ENCODE measurements around the gene FAM110D.

FAM110D gene

GRCh38 chr1:26189331-26189730, 30.5 kb downstream of the FAM110D start:
- no peak for DNase-seq (ENCODE audit: low read depth in 2 of 2)

DNA sequence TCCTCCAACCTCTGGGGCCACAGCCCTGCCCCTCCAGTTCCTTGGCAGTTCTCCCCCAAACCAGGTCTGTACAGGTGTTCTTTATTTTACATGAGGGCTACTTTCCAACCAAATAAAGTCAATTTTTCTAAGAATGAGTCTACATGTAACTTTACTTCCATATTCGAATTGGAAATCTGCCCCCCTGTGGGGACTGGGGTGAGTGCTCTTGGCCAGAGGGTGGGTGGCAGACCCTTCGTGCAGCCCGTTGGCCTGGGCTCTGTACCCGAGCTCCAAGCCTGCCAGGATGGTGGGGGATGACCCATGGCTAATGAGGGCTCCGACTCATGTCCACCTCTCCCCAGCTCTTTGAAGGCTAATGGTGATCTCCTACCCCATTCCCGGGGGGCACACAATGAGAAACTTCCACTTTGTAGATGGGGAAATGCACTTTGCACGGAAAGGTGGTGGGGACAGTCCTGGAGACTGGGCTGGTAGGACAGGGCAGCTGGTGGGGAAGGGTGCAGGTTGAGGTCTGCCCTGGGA, 30.9 kb downstream of the FAM110D start:
- DNase-seq (ENCODE audit: low read depth in 2 of 2), result no peak

DNA sequence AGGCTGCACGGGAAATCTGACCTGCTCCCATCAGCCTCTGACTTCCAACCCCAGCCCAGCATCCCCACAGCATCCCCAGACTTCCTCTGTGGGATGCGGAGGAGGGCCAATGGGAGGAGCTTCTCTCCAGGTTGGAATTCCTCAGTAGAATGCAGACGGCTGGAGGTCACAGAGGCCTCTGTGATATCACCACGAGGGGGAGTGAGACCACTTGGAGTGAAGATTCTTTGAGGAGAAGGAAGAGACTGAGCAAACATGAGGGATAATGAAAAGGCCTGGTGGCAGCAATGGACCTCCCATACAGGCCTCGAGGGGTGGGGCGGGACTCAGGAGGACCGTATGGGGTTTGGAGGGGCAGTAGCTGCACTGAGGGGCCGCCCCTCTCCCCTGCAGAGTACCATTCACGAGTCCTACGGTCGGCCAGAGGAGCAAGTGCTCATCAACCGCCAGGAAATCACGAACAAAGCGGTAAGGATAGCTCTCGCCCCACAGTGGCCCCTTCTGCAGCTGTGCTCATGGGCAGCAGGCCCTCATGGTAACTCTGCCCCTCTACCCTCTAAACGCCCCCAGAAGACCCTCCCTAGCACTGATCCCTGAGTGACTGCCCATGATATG, 31.6 kb downstream of the FAM110D start, which contains the start of gene CATSPER4:
Gene CATSPER4, plus strand, starts transcription at position 230 of the 615 bp plus-strand sequence. Its CDS starts 26 bp downstream, at position 256.
- DNase-seq (ENCODE audit: low read depth in 2 of 2), result no peak

DNA sequence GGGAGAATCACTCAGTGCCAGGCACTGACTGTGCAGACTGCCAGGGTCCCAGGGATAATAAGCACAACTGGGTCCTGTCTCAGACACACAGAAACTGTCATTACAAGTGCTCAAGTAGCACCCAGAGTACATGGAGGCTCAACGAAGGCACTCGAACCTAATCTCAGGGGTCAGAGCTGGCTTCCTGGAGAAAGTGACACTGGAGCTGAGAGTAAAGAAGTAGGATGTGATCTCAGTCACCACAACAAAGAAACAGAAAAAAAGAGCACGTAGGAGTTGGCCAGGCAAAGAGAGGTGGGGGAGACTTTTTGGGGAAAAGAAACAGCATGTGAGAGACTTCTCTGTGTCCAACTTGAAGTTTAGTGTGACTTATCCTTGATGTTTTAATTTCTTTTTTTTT, 32.9 kb downstream of the FAM110D start:
- no peak for DNase-seq (ENCODE audit: low read depth in 2 of 2)

DNA sequence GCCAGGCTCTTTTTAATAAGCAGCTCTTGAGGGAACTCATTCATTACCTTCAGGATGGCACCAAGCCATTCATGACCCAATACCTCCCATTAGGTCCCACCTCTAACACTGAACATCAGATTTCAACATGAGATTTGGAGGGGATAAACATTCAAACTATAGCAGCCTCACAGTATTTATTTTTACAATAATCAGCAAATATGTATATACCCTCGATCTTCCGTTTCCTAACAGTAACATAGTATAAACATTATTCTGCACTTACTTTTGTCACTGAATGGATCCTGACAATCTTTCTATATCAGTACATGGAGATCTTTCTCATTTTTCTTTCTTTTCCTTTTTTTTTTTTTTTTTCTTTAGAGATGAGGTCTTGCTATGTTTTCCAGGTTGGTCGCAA, 36.9 kb downstream of the FAM110D start:
- no peak for DNase-seq (ENCODE audit: low read depth in 2 of 2)

DNA sequence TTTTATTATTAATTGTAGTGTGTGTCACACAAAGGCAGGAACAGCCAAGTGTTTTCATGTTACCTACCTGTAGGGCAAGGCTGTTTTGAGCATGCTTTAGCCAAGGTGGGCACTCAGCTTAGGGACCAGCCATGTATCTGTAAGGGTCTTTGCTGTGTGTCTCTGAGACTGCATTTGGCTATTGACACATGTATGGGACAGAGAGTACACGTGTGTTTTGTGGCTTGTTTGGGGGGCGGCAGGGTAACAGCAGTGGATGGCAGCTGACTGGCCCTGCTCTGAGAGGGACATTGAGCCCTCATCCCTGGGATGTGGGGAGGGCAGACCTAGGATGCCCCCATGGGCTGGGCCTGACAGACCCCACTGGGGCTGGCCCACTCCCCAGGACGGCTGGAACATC, 38.4 kb downstream of the FAM110D start:
- no peak for DNase-seq (ENCODE audit: low read depth in 2 of 2)

- DNase-seq (ENCODE audit: low read depth in 2 of 2), result no peak
Measured at GRCh38 chr1:26197813-26198212, 38.9 kb downstream of the FAM110D start.

- DNase-seq (ENCODE audit: low read depth in 2 of 2), result no peak
Measured at GRCh38 chr1:26200413-26200812, 41.5 kb downstream of the FAM110D start.

GRCh38 chr1:26203642-26204318, 44.9 kb downstream of the FAM110D start:
- no peak for DNase-seq (ENCODE audit: low read depth in 2 of 2)

DNA sequence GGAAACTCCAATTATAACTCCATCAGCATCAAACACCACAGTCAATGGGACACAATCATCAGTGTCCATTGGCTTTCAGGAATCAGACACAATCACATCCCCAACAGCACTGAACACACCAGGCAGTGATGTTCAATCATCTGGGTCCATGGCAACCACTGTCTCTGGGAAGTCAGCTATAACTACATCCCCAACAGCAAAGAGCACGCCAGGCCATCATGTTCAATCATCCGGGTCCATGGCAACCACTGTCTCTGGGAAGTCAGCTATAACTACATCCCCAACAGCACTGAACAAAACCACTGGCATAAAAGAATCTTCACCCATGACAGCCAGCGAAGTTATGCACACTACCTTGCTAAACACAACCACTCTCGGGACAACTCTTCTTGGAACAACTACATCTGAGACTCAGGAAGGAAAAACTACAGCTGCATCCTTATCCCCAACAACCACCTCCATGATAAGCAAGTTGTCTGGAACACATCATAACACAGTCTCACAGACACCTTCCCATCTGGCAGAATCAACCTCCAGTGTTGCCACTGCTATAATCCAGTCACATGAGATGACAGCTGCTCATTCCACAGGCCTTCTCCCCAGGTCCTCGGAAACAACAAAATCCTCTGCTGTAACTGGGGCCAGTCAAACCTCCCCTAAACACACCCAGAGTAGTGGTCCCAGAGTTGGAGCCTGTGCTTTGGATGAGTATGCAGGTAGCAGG, 51.4 kb downstream of the FAM110D start:
- no peak for DNase-seq (ENCODE audit: low read depth in 2 of 2)

- no peak for DNase-seq (ENCODE audit: low read depth in 2 of 2)
Measured at GRCh38 chr1:26212726-26213125, 53.8 kb downstream of the FAM110D start.

GRCh38 chr1:26213335-26213905, 54.5 kb downstream of the FAM110D start:
- no peak for DNase-seq (ENCODE audit: low read depth in 2 of 2)
